SK-N-MC (cell line): ENCODE results near the gene NUAK1.

Experiments
- DNase-seq: peaks from one replicate; pipeline ENCODE4 v3.0.0-alpha.2; 2011; ENCODE audit warnings: low read depth, low spot score
- H3K27ac ChIP-seq: fragments of 200-600 bp; sonication (generic); 2 replicates; pipeline ENCODE4 v1.5.1; 2016; ENCODE audit warnings: mixed run types
- H3K36me3 ChIP-seq: fragments of 200-600 bp; sonication (generic); 2 replicates; pipeline ENCODE4 v1.6.1; 2017; ENCODE audit warnings: antibody characterized with exemption, low read length, mixed read lengths; ENCODE audit not compliant: insufficient read depth
- H3K4me3 ChIP-seq: fragments of 200-600 bp; sonication (generic); 2 replicates; pipeline ENCODE4 v1.5.1; 2016
- H3K9ac ChIP-seq: fragments of 200-600 bp; sonication (generic); 2 replicates; pipeline ENCODE4 v1.8.0; 2017; ENCODE audit warnings: mixed run types, mixed read lengths; ENCODE audit not compliant: insufficient read length
- H3K9me3 ChIP-seq: fragments of 200-600 bp; sonication (generic); 2 replicates; pipeline ENCODE4 v1.6.1; 2017; ENCODE audit warnings: low read depth, mild to moderate bottlenecking, antibody characterized with exemption, low read length, moderate library complexity, mixed read lengths
- EZH2 ChIP-seq: fragments of 200-600 bp; sonication (generic); IDR thresholded peaks from one replicate; pipeline ENCODE4 v1.6.1; 2017; ENCODE audit warnings: antibody characterized with exemption
- FOXP2 ChIP-seq: optimal IDR thresholded peaks from 2 replicates; pipeline ENCODE3; 2011; ENCODE audit warnings: mild to moderate bottlenecking, moderate library complexity; ENCODE audit not compliant: insufficient read depth; ENCODE audit errors: extremely low read length, control extremely low read depth
- POLR2AphosphoS5 ChIP-seq: IDR thresholded peaks from 2 replicates; pipeline ENCODE4 v1.6.1; 2012; ENCODE audit warnings: mild to moderate bottlenecking, low read depth, low read length, borderline replicate concordance

Gene NUAK1

DNA sequence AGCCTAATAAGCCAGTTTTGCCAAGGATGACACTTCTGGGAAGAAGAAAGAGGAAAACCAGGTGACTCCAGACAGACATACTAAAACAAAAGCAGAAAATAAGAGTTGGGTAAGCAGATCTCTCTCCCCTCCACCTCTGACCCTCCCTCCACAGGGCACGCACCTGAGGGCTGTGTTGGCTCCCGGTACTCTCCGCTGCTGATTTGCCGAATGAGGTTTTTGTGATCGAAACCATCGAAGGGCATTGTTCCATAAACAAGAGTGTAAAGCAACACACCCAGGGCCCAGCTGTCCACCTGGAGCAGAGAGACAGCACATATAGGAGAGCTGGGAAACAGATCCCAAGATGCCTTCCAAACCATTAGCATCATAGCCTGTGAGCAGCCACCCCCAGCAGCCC is 68.1 kb downstream of the NUAK1 start:
- no peak for TF ChIP-seq POLR2AphosphoS5
- TF ChIP-seq EZH2: no peak
- no peak for TF ChIP-seq FOXP2

DNA sequence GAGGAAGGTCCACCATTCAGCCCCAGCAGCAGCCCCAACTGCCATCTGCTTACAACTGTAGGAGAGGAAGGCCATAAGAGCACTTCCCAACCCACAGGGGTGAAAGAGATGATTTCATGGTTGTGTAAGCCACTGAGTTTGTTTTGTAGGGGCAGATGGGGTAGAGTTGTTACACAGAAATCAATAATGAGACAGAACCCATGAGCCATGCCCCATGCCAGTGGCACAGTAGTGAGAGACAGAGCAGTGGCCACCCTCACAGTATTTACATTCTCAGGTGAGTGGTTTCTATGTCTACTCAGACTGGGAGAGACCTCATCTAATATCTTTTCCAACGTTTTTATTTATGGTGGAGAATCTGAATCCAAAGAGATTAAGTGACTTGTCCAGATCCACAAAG is 68.6 kb downstream of the NUAK1 start:
- no peak overlapping the region for H3K4me3 ChIP-seq
- no peak for DNase-seq
- H3K27ac ChIP-seq: no peak overlapping the region
- H3K9me3 ChIP-seq: no peaks in the 10 kb centered on the region
- TF ChIP-seq POLR2AphosphoS5 (no peak), EZH2 (no peak), FOXP2 (no peak)
- H3K9ac ChIP-seq: no peak overlapping the region
- H3K36me3 ChIP-seq: no peaks in the 10 kb centered on the region

More for the DNA sequence above, 68.1 kb downstream of the NUAK1 start:
- no peak overlapping the region for H3K27ac ChIP-seq
- H3K36me3 ChIP-seq: no peaks in the 10 kb centered on the region
- H3K4me3 ChIP-seq: no peak overlapping the region
- no peak overlapping the region for H3K9ac ChIP-seq
- no peaks in the 10 kb centered on the region for H3K9me3 ChIP-seq
- DNase-seq: no peak

DNA sequence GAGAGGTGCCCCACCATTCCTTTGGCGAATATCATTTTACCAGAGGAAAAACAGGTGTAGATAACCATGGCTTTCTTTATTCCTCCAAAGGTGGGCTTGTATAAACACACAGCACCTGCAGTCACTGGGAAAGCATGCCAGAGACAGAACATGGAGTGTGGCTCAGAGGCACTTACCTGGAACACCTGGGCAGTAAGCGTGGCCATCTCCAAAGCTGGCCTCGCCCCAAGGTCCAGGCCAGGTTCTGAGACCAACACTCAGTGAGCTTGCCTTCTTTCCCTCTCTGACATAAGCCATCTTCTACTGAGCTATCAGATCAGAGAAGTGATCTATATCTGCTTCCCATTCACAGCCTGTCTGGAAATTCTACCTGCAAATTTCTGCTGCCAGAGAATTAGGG is 70.5 kb downstream of the NUAK1 start:
- no peak for DNase-seq
- no peak overlapping the region for H3K27ac ChIP-seq
- TF ChIP-seq FOXP2 (no peak), EZH2 (no peak), POLR2AphosphoS5 (no peak)
- H3K36me3 ChIP-seq: no peaks in the 10 kb centered on the region
- H3K9me3 ChIP-seq: no peaks in the 10 kb centered on the region
- H3K9ac ChIP-seq: no peak overlapping the region
- H3K4me3 ChIP-seq: no peak overlapping the region

DNA sequence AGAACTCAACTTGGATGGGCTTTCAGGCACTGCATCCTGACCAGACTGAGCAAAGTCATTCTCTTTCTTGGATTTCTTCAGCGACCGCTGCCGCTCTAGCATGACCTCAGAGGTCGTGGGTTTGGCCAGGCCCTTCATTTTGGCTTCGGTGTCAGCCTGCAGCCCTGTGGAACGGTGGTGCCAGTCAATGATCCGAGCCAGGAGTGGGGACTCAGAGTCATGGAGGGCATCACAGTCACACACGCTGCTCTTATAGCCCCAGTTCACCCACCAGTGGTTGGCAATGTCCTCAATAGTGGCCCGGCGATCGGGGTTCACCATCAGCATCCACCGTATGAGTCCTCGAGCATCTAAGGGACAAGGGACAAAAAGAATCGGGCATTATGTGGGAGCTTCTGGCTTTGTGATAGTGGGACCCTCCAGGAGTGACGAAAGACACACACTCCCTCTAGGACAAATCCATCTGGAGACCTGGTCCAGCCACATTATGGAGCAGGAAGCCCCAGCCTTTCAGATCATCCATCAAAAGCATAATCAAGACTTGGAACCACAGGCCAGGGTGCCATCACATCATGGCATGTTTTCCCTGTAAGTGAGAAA is 71.0 kb downstream of the NUAK1 start:
- no peak for TF ChIP-seq FOXP2
- no peak for TF ChIP-seq POLR2AphosphoS5
- no peak for TF ChIP-seq EZH2
- no peaks in the 10 kb centered on the region for H3K36me3 ChIP-seq

DNA sequence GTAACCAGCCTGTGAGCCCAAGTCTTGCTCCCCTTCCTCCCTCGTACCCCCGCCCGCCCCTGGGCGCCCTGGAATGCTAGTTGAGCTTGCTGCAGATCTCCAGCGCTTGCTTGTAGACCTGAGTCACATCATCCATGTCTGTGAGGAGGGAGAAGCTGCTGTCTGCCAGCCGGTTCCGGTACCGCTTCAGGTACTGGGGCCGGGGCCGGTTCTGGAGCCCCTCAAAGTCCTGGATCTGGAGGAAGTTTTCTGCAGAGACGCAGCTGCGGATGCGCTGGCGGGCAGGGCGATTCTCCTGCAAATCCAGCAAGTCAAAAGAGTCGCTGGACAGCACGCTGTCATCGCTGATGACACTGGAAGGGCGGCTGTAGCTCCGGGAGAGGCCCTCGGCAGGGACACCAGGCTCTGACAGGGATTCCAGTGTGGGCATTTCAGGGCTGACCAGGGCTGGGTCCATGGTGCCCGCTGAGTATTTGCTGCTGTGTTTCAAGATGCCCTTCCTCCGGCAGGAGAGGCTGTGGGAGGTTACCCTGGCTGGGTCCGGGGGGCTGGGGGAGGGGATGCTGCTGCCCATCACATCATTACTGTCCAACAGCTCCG is 71.9 kb downstream of the NUAK1 start:
- TF ChIP-seq FOXP2 (no peak), EZH2 (no peak), POLR2AphosphoS5 (no peak)
- Histone ChIP-seq H3K4me3 (no peak overlapping the region), H3K9ac (no peak overlapping the region), H3K9me3 (no peaks in the 10 kb centered on the region), H3K27ac (no peak overlapping the region), H3K36me3 (no peaks in the 10 kb centered on the region)
- no peak for DNase-seq

More for the DNA sequence above, 71.0 kb downstream of the NUAK1 start:
- Histone ChIP-seq H3K4me3 (no peak overlapping the region), H3K9ac (no peak overlapping the region), H3K27ac (no peak overlapping the region), H3K9me3 (no peaks in the 10 kb centered on the region)
- no peak for DNase-seq

DNA sequence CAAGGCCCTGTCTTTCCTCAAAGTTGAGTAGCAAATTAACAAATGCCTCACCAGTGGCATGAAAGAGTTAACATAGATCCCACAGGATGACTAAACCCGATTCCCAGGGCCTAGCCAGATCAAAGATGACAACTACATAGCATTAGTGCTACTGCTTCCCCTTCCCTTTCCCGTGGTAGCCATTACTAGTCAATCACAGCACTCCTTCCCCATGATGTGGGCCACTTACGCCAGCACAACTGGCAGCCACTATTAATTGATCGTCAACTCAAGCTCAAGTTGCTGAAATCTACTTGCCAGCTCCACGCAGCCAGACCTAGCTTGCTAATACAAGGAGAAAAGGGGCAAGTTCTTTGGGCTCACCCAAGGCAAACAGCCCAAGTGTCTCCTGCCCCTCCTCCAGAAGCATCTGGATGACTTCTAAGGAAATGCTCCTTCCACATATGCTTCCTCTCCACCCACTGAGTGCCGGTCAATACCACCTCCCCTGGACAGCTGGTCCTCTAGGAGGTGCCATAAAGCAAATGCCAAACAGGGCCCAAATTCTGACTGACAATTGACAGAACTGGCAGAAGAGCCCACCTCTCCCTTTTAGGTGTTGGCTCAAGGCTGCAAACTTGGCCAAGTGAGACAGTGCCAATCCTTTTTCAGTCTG is 72.6 kb downstream of the NUAK1 start:
- Histone ChIP-seq H3K9ac (no peak overlapping the region), H3K27ac (no peak overlapping the region), H3K9me3 (no peaks in the 10 kb centered on the region), H3K36me3 (no peaks in the 10 kb centered on the region), H3K4me3 (no peak overlapping the region)
- TF ChIP-seq FOXP2 (no peak), EZH2 (no peak), POLR2AphosphoS5 (no peak)
- no peak for DNase-seq

DNA sequence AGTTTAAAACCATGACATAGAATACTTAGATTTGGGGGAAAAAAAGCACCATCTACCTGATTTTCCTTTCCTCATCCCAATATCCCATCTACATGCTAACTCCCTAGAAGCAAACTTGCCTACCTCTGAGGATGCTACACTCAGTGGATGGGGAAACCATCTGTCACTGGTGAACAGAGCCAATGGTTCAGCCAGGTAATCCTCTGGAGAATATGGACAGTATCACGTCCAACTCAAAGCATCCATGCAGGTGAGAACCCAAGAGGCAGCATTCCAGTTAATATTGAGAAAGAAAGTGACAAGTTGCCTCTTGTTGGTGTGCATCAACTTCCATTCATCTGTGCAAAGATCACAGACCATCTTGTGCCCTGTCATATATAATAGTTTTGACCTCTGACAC is 73.2 kb downstream of the NUAK1 start:
- H3K36me3 ChIP-seq: no peaks in the 10 kb centered on the region
- no peaks in the 10 kb centered on the region for H3K9me3 ChIP-seq
- H3K4me3 ChIP-seq: no peak overlapping the region
- TF ChIP-seq EZH2: no peak
- no peak for TF ChIP-seq POLR2AphosphoS5
- TF ChIP-seq FOXP2: no peak
- H3K9ac ChIP-seq: no peak overlapping the region
- no peak for DNase-seq
- no peak overlapping the region for H3K27ac ChIP-seq

DNA sequence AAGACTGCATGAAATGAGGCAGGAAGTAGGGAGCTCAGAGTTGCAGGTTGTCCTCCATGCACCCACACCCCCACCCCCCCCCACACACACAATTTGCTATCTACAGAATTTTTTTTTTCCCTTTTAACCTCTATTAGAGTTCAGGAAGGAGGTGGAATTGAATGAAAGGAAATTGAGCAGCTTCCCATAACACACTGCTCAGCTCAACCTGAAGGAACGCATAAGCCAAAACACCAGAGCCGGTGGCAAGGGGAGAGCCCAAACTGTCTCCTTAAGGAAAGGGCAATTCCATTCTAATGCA is 74.1 kb downstream of the NUAK1 start:
- no peak for DNase-seq
- H3K27ac ChIP-seq: no peak overlapping the region
- H3K4me3 ChIP-seq: no peak overlapping the region
- no peaks in the 10 kb centered on the region for H3K36me3 ChIP-seq
- no peaks in the 10 kb centered on the region for H3K9me3 ChIP-seq
- TF ChIP-seq FOXP2 (no peak), EZH2 (no peak), POLR2AphosphoS5 (no peak)
- H3K9ac ChIP-seq: no peak overlapping the region
